ENCODE measurements around the gene INKA1. TPM values are rescaled to one million over a fixed set of nuclear protein-coding genes. Genes with fewer than 3 reads are reported as not detected.

The INKA1 gene
- total RNA-seq, 1 experiment from 2014 or later: 1.3 TPM

- CTCF ChIA-PET: no interaction called here
- Histone ChIP-seq H3K4me2 (ENCODE audit: low read length) (no peak overlapping the region), H3K9ac (ENCODE audit: low read length) (no peak overlapping the region), H3K36me3 (ENCODE audit: low read depth, low read length) (no peaks in the 10 kb centered on the region), H3K9me2 (replicated peaks; ENCODE audit: low read length) (no peaks in the 10 kb centered on the region), H3K79me2 (ENCODE audit: low read length) (peaks cover 5% of the 10 kb centered on the region), H2AFZ (ENCODE audit: low read length) (no peak overlapping the region), H3K9me3 (ENCODE audit: low read length) (no peaks in the 10 kb centered on the region), H3K27me3 (ENCODE audit: low read length) (no peaks in the 10 kb centered on the region), H3F3A (ENCODE audit: low read length, unreplicated experiment) (no peaks in the 10 kb centered on the region), H3K4me3 (ENCODE audit: low read length) (no peak overlapping the region), H3K4me1 (ENCODE audit: insufficient read depth, low read length) (peaks cover 7% of the 10 kb centered on the region), H3K27ac (ENCODE audit: low read length) (no peak overlapping the region), H4K20me1 (ENCODE audit: low read length) (no peaks in the 10 kb centered on the region)
- intact Hi-C loops (cut with micrococcal nuclease): no loop called here
- no peak for ATAC-seq
- TF ChIP-seq CTCF (conservative IDR thresholded peaks at IDR 0.05; ENCODE audit: low read depth, low read length): no peak
- TF ChIP-seq EZH2 (IDR thresholded peaks at IDR 0.05; ENCODE audit: low read length, unreplicated experiment): no peak
- TF ChIP-seq EZH2phosphoT487 (IDR thresholded peaks at IDR 0.05; ENCODE audit: borderline replicate concordance, low read length): no peak
- peak; percentile 47 for DNase-seq
- POLR2A ChIA-PET (ENCODE audit: unreplicated experiment): no interaction called here
- BruUV-seq (replicated peaks): no TSS peak
Observed at GRCh38 chr3:49790626-49791411, 12.2 kb upstream of the INKA1 start.

- no TSS peak for BruUV-seq (replicated peaks)
- Histone ChIP-seq H3K9me2 (replicated peaks; ENCODE audit: low read length) (no peaks in the 10 kb centered on the region), H3K9me3 (ENCODE audit: low read length) (no peaks in the 10 kb centered on the region), H3K4me3 (ENCODE audit: low read length) (no peak overlapping the region), H3F3A (ENCODE audit: low read length, unreplicated experiment) (no peaks in the 10 kb centered on the region), H3K9ac (ENCODE audit: low read length) (no peak overlapping the region), H3K4me1 (ENCODE audit: insufficient read depth, low read length) (peaks cover 7% of the 10 kb centered on the region), H3K27me3 (ENCODE audit: low read length) (no peaks in the 10 kb centered on the region), H3K4me2 (ENCODE audit: low read length) (no peak overlapping the region), H3K79me2 (ENCODE audit: low read length) (no peaks in the 10 kb centered on the region), H4K20me1 (ENCODE audit: low read length) (no peaks in the 10 kb centered on the region), H3K36me3 (ENCODE audit: low read depth, low read length) (no peaks in the 10 kb centered on the region), H2AFZ (ENCODE audit: low read length) (no peak overlapping the region), H3K27ac (ENCODE audit: low read length) (no peak overlapping the region)
- intact Hi-C loops (cut with micrococcal nuclease): no loop called here
- no peak for TF ChIP-seq EZH2phosphoT487 (IDR thresholded peaks at IDR 0.05; ENCODE audit: borderline replicate concordance, low read length)
- TF ChIP-seq EZH2 (IDR thresholded peaks at IDR 0.05; ENCODE audit: low read length, unreplicated experiment): no peak
- TF ChIP-seq CTCF (conservative IDR thresholded peaks at IDR 0.05; ENCODE audit: low read depth, low read length): no peak
- ChIA-PET POLR2A (ENCODE audit: unreplicated experiment) (no interaction called here), CTCF (no interaction called here)
- ATAC-seq (no peak), DNase-seq (no peak)
Observed at GRCh38 chr3:49791571-49791970, 11.5 kb upstream of the INKA1 start.

Measured in PC-3 (cell line).